Panc1 (cell line): ENCODE measurements around the gene TSPAN2. TPM values are rescaled to one million over a fixed set of nuclear protein-coding genes. Genes with fewer than 3 reads are reported as not detected.

Experiments used
- ATAC-seq: fragments of 200-7000 bp; cut with Tn5 transposase; 2 replicates; pipeline ENCODE4 v1.9.1; 2020; ENCODE audit warnings: mild to moderate bottlenecking, moderate library complexity
- BruUV-seq: library from RNA; stranded (reverse); fragments of 400-500 nt; replicated peaks from 2 replicates; lab custom pipeline; 2021; lab: Mats Ljungman, UMichigan
- CTCF ChIA-PET: fragments of 300-600 bp; sonication (Branson Sonifier 250); formaldehyde crosslinking; loops from one replicate; lab custom pipeline; 2022; ENCODE audit warnings: antibody characterized with exemption; lab: Charles Lee
- POLR2A ChIA-PET: fragments of 300-600 bp; sonication (Branson Sonifier 250); formaldehyde crosslinking; loops from one replicate; lab custom pipeline; 2022; ENCODE audit warnings: antibody characterized with exemption; lab: Charles Lee
- DNase-seq: peaks from one replicate; pipeline ENCODE4 v3.0.0-alpha.2; 2010; ENCODE audit warnings: low read depth, low spot score
- H3K27ac ChIP-seq: 2 replicates; pipeline ENCODE4 v1.5.1; 2011; ENCODE audit warnings: mild to moderate bottlenecking, low read length, inconsistent platforms
- H3K27me3 ChIP-seq: fragments of 200-500 bp; sonication (Bioruptor generic); 2 replicates; pipeline ENCODE4 v1.6.0; 2014; ENCODE audit warnings: low read length, inconsistent platforms; ENCODE audit not compliant: control insufficient read depth, insufficient read depth
- H3K36me3 ChIP-seq: fragments of 200-500 bp; sonication (Bioruptor generic); 2 replicates; pipeline ENCODE4 v1.5.1; 2014; ENCODE audit warnings: inconsistent platforms, mild to moderate bottlenecking, low read length, moderate library complexity; ENCODE audit not compliant: control insufficient read depth, insufficient read depth
- H3K4me1 ChIP-seq: 2 replicates; pipeline ENCODE4 v1.5.1; 2011; ENCODE audit warnings: inconsistent platforms, mild to moderate bottlenecking, low read length, moderate library complexity; ENCODE audit not compliant: control insufficient read depth, insufficient read depth
- H3K4me3 ChIP-seq, 2 experiments: 2 replicates each; pipeline ENCODE4 v1.5.1; 2011 to 2012; ENCODE audit warnings: low read depth in 2 of 2, low read length in 2 of 2, mild to moderate bottlenecking in 2 of 2, inconsistent platforms in 1 of 2, moderate library complexity in 1 of 2
- H3K9me3 ChIP-seq: fragments of 200-500 bp; sonication (Bioruptor generic); 2 replicates; pipeline ENCODE4 v1.5.1; 2014; ENCODE audit warnings: low read depth, mild to moderate bottlenecking, inconsistent platforms, low read length, moderate library complexity; ENCODE audit not compliant: control insufficient read depth, insufficient read depth
- POLR2AphosphoS5 ChIP-seq: IDR thresholded peaks from 2 replicates; pipeline ENCODE4 v1.6.1; 2012; ENCODE audit warnings: mild to moderate bottlenecking, low read depth, low read length, moderate library complexity
- SIN3A ChIP-seq: IDR thresholded peaks from 2 replicates; pipeline ENCODE4 v1.6.1; 2012; ENCODE audit warnings: low read depth, mild to moderate bottlenecking, low read length, moderate library complexity, borderline replicate concordance; ENCODE audit not compliant: insufficient read depth
- TCF7L2 ChIP-seq: IDR thresholded peaks from 2 replicates; pipeline ENCODE4 v1.6.1; 2011; ENCODE audit warnings: mild to moderate bottlenecking, low read depth, low read length, inconsistent platforms
- in situ Hi-C: cut with HindIII; loops from 2 replicates; pipeline ENCODE4 v1.10.0; 2016; ENCODE audit warnings: low sequenced_read_pairs, low pct_unique_long_range_greater_than_20kb
- intact Hi-C: fragments of 100-400 bp; cut with micrococcal nuclease; formaldehyde crosslinking; loops from one replicate; pipeline ENCODE4 v1.10.0; 2022; ENCODE audit not compliant: unreplicated experiment
- total RNA-seq: library from RNA; stranded (reverse); gene quantifications from one replicate; pipeline ENCODE4 v1.2.1, GENCODE V29; 2021; ENCODE audit not compliant: unreplicated experiment
- TF ChIP-seq, protein P1 (sequence below): fragments of 450-650 bp; IDR thresholded peaks from 2 replicates; pipeline ENCODE4 v1.5.1; 2017; ENCODE audit warnings: mild to moderate bottlenecking
- TF ChIP-seq, protein P2 (sequence below), 2 experiments: IDR thresholded peaks; 2 replicates each; pipeline ENCODE4 v1.6.1; 2011 to 2012; ENCODE audit warnings: low read depth in 2 of 2, control low read depth in 1 of 2, low read length in 1 of 2, mild to moderate bottlenecking in 1 of 2, moderate library complexity in 1 of 2; ENCODE audit not compliant: insufficient read depth in 1 of 2

Gene TSPAN2
- total RNA-seq, 1 experiment from 2014 or later = not detected

DNA sequence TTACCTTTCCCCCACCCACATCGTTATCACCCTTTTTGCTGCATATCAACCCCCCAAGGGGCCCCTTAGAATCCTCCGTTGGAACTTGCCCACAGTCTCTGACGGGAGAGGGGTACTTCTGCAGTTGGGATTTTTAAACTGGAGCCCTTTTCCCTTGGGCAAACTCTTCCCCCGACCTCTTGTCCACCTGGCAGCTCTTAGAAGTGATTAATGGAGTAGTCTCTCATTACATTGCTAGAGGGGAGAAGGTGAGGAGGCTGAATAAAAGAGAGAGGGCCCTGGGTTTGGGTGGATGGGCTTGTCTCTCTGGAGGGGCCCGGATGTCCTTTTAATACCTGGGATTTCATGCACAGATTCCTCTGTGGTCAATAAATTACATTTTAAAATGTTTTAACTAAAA, 27.2 kb upstream of the TSPAN2 start:
- DNase-seq = no peak
- Histone ChIP-seq H3K27ac (no peak overlapping the region), H3K36me3 (no peaks in the 10 kb centered on the region), H3K9me3 (no peaks in the 10 kb centered on the region), H3K4me3 (no peak overlapping the region), H3K4me1 (no peaks in the 10 kb centered on the region), H3K27me3 (no peaks in the 10 kb centered on the region)
- no peak for ATAC-seq
- CTCF ChIA-PET = no interaction called here
- TF ChIP-seq, protein P1, sequence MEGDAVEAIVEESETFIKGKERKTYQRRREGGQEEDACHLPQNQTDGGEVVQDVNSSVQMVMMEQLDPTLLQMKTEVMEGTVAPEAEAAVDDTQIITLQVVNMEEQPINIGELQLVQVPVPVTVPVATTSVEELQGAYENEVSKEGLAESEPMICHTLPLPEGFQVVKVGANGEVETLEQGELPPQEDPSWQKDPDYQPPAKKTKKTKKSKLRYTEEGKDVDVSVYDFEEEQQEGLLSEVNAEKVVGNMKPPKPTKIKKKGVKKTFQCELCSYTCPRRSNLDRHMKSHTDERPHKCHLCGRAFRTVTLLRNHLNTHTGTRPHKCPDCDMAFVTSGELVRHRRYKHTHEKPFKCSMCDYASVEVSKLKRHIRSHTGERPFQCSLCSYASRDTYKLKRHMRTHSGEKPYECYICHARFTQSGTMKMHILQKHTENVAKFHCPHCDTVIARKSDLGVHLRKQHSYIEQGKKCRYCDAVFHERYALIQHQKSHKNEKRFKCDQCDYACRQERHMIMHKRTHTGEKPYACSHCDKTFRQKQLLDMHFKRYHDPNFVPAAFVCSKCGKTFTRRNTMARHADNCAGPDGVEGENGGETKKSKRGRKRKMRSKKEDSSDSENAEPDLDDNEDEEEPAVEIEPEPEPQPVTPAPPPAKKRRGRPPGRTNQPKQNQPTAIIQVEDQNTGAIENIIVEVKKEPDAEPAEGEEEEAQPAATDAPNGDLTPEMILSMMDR = no peak
- TF ChIP-seq POLR2AphosphoS5 = no peak
- no peak for TF ChIP-seq SIN3A
- TF ChIP-seq TCF7L2 = no peak
- TF ChIP-seq, protein P2, sequence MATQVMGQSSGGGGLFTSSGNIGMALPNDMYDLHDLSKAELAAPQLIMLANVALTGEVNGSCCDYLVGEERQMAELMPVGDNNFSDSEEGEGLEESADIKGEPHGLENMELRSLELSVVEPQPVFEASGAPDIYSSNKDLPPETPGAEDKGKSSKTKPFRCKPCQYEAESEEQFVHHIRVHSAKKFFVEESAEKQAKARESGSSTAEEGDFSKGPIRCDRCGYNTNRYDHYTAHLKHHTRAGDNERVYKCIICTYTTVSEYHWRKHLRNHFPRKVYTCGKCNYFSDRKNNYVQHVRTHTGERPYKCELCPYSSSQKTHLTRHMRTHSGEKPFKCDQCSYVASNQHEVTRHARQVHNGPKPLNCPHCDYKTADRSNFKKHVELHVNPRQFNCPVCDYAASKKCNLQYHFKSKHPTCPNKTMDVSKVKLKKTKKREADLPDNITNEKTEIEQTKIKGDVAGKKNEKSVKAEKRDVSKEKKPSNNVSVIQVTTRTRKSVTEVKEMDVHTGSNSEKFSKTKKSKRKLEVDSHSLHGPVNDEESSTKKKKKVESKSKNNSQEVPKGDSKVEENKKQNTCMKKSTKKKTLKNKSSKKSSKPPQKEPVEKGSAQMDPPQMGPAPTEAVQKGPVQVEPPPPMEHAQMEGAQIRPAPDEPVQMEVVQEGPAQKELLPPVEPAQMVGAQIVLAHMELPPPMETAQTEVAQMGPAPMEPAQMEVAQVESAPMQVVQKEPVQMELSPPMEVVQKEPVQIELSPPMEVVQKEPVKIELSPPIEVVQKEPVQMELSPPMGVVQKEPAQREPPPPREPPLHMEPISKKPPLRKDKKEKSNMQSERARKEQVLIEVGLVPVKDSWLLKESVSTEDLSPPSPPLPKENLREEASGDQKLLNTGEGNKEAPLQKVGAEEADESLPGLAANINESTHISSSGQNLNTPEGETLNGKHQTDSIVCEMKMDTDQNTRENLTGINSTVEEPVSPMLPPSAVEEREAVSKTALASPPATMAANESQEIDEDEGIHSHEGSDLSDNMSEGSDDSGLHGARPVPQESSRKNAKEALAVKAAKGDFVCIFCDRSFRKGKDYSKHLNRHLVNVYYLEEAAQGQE (IDR thresholded peaks at IDR 0.05; ENCODE audit: insufficient read depth in 1 of 2, low read depth in 2 of 2, low read length in 1 of 2) = no peak
- in situ Hi-C loops (no loop called here), intact Hi-C loops (no loop called here)
- no TSS peak for BruUV-seq
- POLR2A ChIA-PET = no interaction called here

DNA sequence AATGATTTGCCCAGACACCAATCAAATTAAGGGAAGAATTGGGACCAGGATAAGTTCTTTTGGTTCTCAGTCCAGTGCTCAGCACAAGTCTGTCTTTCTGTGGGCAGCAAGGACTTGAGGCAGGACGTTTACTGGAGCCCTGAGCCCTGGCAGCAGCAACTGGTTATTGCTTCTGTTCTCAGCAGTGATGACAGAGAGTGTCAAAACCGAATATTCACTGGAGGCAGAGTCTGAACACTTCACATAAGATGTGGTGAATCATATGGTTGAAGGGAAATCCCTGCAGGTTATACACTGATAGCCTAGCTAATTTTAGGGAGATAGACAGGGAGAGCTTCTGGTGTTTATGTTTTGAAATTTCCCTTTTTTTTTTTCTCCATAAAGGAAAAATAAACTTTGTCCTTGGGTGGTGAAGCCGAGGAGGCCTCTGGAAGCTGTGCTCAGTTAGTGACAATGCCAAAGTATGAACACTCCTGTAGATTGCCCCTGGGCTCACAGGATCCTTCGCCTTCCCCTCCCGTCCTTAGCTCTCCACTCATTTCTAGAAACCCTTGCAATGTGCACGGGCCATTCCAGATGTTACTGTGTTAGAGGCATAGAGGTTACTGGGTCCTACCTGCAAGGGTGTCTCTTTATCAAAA, 26.3 kb upstream of the TSPAN2 start:
- no peak for TF ChIP-seq SIN3A
- TF ChIP-seq, protein P2 (IDR thresholded peaks at IDR 0.05; ENCODE audit: insufficient read depth in 1 of 2, low read depth in 2 of 2, low read length in 1 of 2) = no peak
- TF ChIP-seq, protein P1 = no peak
- in situ Hi-C loops = no loop called here
- DNase-seq (no peak), ATAC-seq (no peak)
- Histone ChIP-seq H3K4me1 (no peaks in the 10 kb centered on the region), H3K4me3 (no peak overlapping the region), H3K27ac (no peak overlapping the region), H3K9me3 (no peaks in the 10 kb centered on the region), H3K27me3 (no peaks in the 10 kb centered on the region), H3K36me3 (no peaks in the 10 kb centered on the region)
- no TSS peak for BruUV-seq
- intact Hi-C loops = no loop called here
- POLR2A ChIA-PET = no interaction called here
- CTCF ChIA-PET = interaction anchor here (0.7 kb wide), 1 partner anchor 301 kb away, joined by 3 read pairs; no protein-coding TSS in a partner anchor
